Neuronal stem cell (in vitro differentiated cells): ENCODE measurements around the gene ZNF124. TPM values are rescaled to one million over a fixed set of nuclear protein-coding genes. Genes with fewer than 3 reads are reported as not detected.
A peak's percentile ranks its signal among the peaks of the same experiment; 100 is the strongest.

Experiments
- DNase-seq: peaks from one replicate; pipeline ENCODE4 v3.0.0-alpha.2; 2013; ENCODE audit warnings: low spot score
- H2AFZ ChIP-seq: one replicate; pipeline ENCODE4 v1.6.1; 2013; ENCODE audit warnings: mild to moderate bottlenecking, low read length, inconsistent platforms
- H2AK5ac ChIP-seq: 2 replicates; pipeline ENCODE4 v1.6.1; 2013; ENCODE audit warnings: low read depth, mild to moderate bottlenecking, inconsistent platforms, low read length, moderate library complexity, mixed read lengths
- H2BK120ac ChIP-seq: 2 replicates; pipeline ENCODE4 v1.6.1; 2013; ENCODE audit warnings: low read depth, mild to moderate bottlenecking, inconsistent platforms, low read length, moderate library complexity, mixed read lengths
- H2BK12ac ChIP-seq: one replicate; pipeline ENCODE4 v1.6.1; 2013; ENCODE audit warnings: low read length, inconsistent platforms
- H2BK15ac ChIP-seq: 2 replicates; pipeline ENCODE4 v1.6.1; 2013; ENCODE audit warnings: mild to moderate bottlenecking, low read length, inconsistent platforms, mixed read lengths
- H2BK5ac ChIP-seq: one replicate; pipeline ENCODE4 v1.6.1; 2013; ENCODE audit warnings: inconsistent platforms, mild to moderate bottlenecking, low read length, moderate library complexity
- H3K14ac ChIP-seq: one replicate; pipeline ENCODE4 v1.6.1; 2013; ENCODE audit warnings: low read length, inconsistent platforms
- H3K18ac ChIP-seq: 2 replicates; pipeline ENCODE4 v1.6.1; 2013; ENCODE audit warnings: low read length, inconsistent platforms
- H3K23ac ChIP-seq: 2 replicates; pipeline ENCODE4 v1.6.1; 2013; ENCODE audit warnings: low read depth, mild to moderate bottlenecking, mixed read lengths, low read length, inconsistent platforms; ENCODE audit not compliant: poor library complexity
- H3K27ac ChIP-seq: replicated peaks from 3 replicates; pipeline ENCODE4 v1.5.1; 2013; ENCODE audit warnings: low read length, inconsistent platforms
- H3K27me3 ChIP-seq, 3 experiments: 2 replicates each; pipeline ENCODE4 v1.6.1; 2013; ENCODE audit warnings: low read length in 3 of 3, mild to moderate bottlenecking in 2 of 3, inconsistent platforms in 1 of 3, low read depth in 1 of 3, mixed read lengths in 1 of 3, moderate library complexity in 1 of 3; ENCODE audit not compliant: control insufficient read depth in 3 of 3, insufficient read depth in 3 of 3
- H3K36me3 ChIP-seq, 2 donors: replicated peaks in 1 of 2; 2 replicates each; pipeline ENCODE4 v1.6.1; 2013; ENCODE audit warnings: low read length in 2 of 2; ENCODE audit not compliant: control insufficient read depth in 2 of 2, insufficient read depth in 2 of 2
- H3K4ac ChIP-seq: 2 replicates; pipeline ENCODE4 v1.6.1; 2013; ENCODE audit warnings: inconsistent platforms, mild to moderate bottlenecking, low read length, moderate library complexity
- H3K4me1 ChIP-seq, 2 donors: 1 replicate in 1 of 2; 2 replicates in 1 of 2; pipeline ENCODE4 v1.6.1; 2013; ENCODE audit warnings: low read length in 2 of 2, low read depth in 1 of 2; ENCODE audit not compliant: control insufficient read depth in 2 of 2, insufficient read depth in 1 of 2
- H3K4me2 ChIP-seq: one replicate; pipeline ENCODE4 v1.6.1; 2013; ENCODE audit warnings: mild to moderate bottlenecking, low read length, inconsistent platforms; ENCODE audit not compliant: insufficient read depth, poor library complexity, severe bottlenecking
- H3K4me3 ChIP-seq, 2 donors: 2 replicates each; pipeline ENCODE4 v1.5.1; 2013; ENCODE audit warnings: low read length in 2 of 2, mild to moderate bottlenecking in 2 of 2, inconsistent platforms in 1 of 2, moderate library complexity in 1 of 2
- H3K79me1 ChIP-seq: one replicate; pipeline ENCODE4 v1.6.1; 2013; ENCODE audit warnings: low read depth, mild to moderate bottlenecking, inconsistent platforms, low read length, moderate library complexity
- H3K9ac ChIP-seq: one replicate; pipeline ENCODE4 v1.6.1; 2013; ENCODE audit warnings: mild to moderate bottlenecking, low read depth, low read length, inconsistent platforms; ENCODE audit not compliant: poor library complexity
- H3K9me3 ChIP-seq, 2 donors: replicated peaks in 1 of 2; 2 replicates each; pipeline versions ENCODE3 to v1.6.1; 2013; ENCODE audit warnings: low read length in 2 of 2, mild to moderate bottlenecking in 2 of 2, inconsistent platforms in 1 of 2, low read depth in 1 of 2, mixed read lengths in 1 of 2, moderate library complexity in 1 of 2; ENCODE audit not compliant: control insufficient read depth in 2 of 2, insufficient read depth in 1 of 2
- H4K8ac ChIP-seq: one replicate; pipeline ENCODE4 v1.6.1; 2013; ENCODE audit warnings: low read depth, mild to moderate bottlenecking, inconsistent platforms, low read length, moderate library complexity
- H4K91ac ChIP-seq: one replicate; pipeline ENCODE4 v1.6.1; 2013; ENCODE audit warnings: low read length, low read depth, mild to moderate bottlenecking, inconsistent platforms; ENCODE audit not compliant: poor library complexity
- WGBS, 2 donors: extraction: QIAGEN DNeasy Blood & Tissue Kit; methylation state at CpG; one replicate each; pipeline ENCODE4 v1.1.7; 2013; ENCODE audit warnings: missing lambda C conversion rate in 2 of 2, mixed read lengths in 1 of 2; ENCODE audit not compliant: insufficient read length in 2 of 2, insufficient replicate concordance in 1 of 2; ENCODE audit errors: extremely low coverage in 2 of 2; 5-methylcytosine and 5-hydroxymethylcytosine counted together
- small RNA-seq: library from polyadenylated mRNA; stranded (forward); fragments of <200 nt; extraction: miRNeasy Mini kit (QIAGEN cat#:217004); gene quantifications from one replicate; pipeline ENCODE3, GENCODE V24; 2013; ENCODE audit not compliant: insufficient read depth

ZNF124 gene

GRCh38 chr1:247110627-247111258 lies 61.1 kb downstream of the ZNF124 start:
- no peaks in the 10 kb centered on the region for H3K9me3 ChIP-seq
- H3K14ac ChIP-seq: no peak overlapping the region
- peak overlapping the region; percentile 55 to 88 for H3K4me3 ChIP-seq
- peak overlapping the region; percentile 99 for H3K4me2 ChIP-seq
- H4K91ac ChIP-seq: no peak overlapping the region
- peak overlapping the region; percentile 99 for H3K18ac ChIP-seq
- no peaks in the 10 kb centered on the region for H3K36me3 ChIP-seq
- H3K4me1 ChIP-seq: peaks cover 0 to 7% of the 10 kb centered on the region in 2 donors
- H4K8ac ChIP-seq: no peak overlapping the region
- H2BK15ac ChIP-seq: no peak overlapping the region
- H3K79me1 ChIP-seq: peaks cover 2% of the 10 kb centered on the region
- peak; percentile 11 for DNase-seq
- no peak overlapping the region for H3K27ac ChIP-seq
- no CpG with 5 or more reads among the region's 30 CpGs for WGBS, 2 donors
- H2BK12ac ChIP-seq: no peak overlapping the region
- peaks cover 0 to 10% (median 2%) of the 10 kb centered on the region in 3 experiments for H3K27me3 ChIP-seq
- H2AFZ ChIP-seq: peak overlapping the region; percentile 100
- H2AK5ac ChIP-seq: peak overlapping the region; percentile 10
- peak overlapping the region; percentile 96 for H3K23ac ChIP-seq
- H2BK5ac ChIP-seq: no peak overlapping the region
- H3K4ac ChIP-seq: no peak overlapping the region
- H3K9ac ChIP-seq: peak overlapping the region; percentile 98
- H2BK120ac ChIP-seq: no peak overlapping the region

- peaks cover 2 to 7% of the 10 kb centered on the region in 2 donors for H3K4me1 ChIP-seq
- peaks cover 0 to 4% of the 10 kb centered on the region in 2 donors for H3K36me3 ChIP-seq
- H3K14ac ChIP-seq: no peak overlapping the region
- H3K27ac ChIP-seq: no peak overlapping the region
- H3K9me3 ChIP-seq: peaks cover 2 to 14% of the 10 kb centered on the region in 2 donors
- peaks cover 0 to 4% (median 0%) of the 10 kb centered on the region in 3 experiments for H3K27me3 ChIP-seq
- H3K23ac ChIP-seq: no peak overlapping the region
- H3K4ac ChIP-seq: no peak overlapping the region
- H4K91ac ChIP-seq: no peak overlapping the region
- DNase-seq: no peak
- WGBS, 2 donors: no CpG with 5 or more reads among the region's 7 CpGs
- H2BK5ac ChIP-seq: no peak overlapping the region
- no peak overlapping the region for H2BK15ac ChIP-seq
- H3K4me2 ChIP-seq: no peak overlapping the region
- no peak overlapping the region for H2AFZ ChIP-seq
- H4K8ac ChIP-seq: no peak overlapping the region
- no peak overlapping the region for H2BK12ac ChIP-seq
- H2AK5ac ChIP-seq: no peak overlapping the region
- H3K79me1 ChIP-seq: no peaks in the 10 kb centered on the region
- H3K18ac ChIP-seq: no peak overlapping the region
- no peak overlapping the region for H3K4me3 ChIP-seq
- H2BK120ac ChIP-seq: no peak overlapping the region
- no peak overlapping the region for H3K9ac ChIP-seq
These were observed 64.1 kb downstream of the ZNF124 start for GRCh38 chr1:247107694-247108093.

GRCh38 chr1:247105966-247106365 lies 65.9 kb downstream of the ZNF124 start:
- Histone ChIP-seq H3K4me1 (peaks cover 2 to 3% of the 10 kb centered on the region in 2 donors), H3K27me3 (no peaks in the 10 kb centered on the region)

More at GRCh38 chr1:247105966-247106365, 65.9 kb downstream of the ZNF124 start:
- Histone ChIP-seq H2BK15ac (no peak overlapping the region), H2AK5ac (no peak overlapping the region), H2BK120ac (no peak overlapping the region), H3K4me2 (no peak overlapping the region), H3K36me3 (peaks cover 5 to 21% of the 10 kb centered on the region in 2 donors), H2AFZ (no peak overlapping the region), H3K4ac (no peak overlapping the region), H3K4me3 (no peak overlapping the region), H3K79me1 (no peaks in the 10 kb centered on the region), H3K18ac (no peak overlapping the region), H4K91ac (no peak overlapping the region), H2BK5ac (no peak overlapping the region), H3K9me3 (peaks cover 8 to 31% of the 10 kb centered on the region in 2 donors), H3K9ac (no peak overlapping the region), H4K8ac (no peak overlapping the region), H3K14ac (no peak overlapping the region), H3K27ac (no peak overlapping the region), H2BK12ac (no peak overlapping the region), H3K23ac (no peak overlapping the region)
- WGBS, 2 donors: no CpG with 5 or more reads among the region's 15 CpGs
- DNase-seq: no peak

Small RNA genes within 50 kb of the gene (small RNA-seq; reads per million reads assigned to genes)
- gene AL390728.3 (not detected), gene RNA5SP82 (not detected)
